OCI-LY7 (cell line): ENCODE results near the gene BEND5. TPM values are rescaled to one million over a fixed set of nuclear protein-coding genes. Genes with fewer than 3 reads are reported as not detected.

Source experiments
- BruUV-seq: library from RNA; stranded (reverse); fragments of 400-500 nt; replicated peaks from 2 replicates; lab custom pipeline; 2021; lab: Mats Ljungman, UMichigan
- CTCF ChIA-PET: fragments of 300-600 bp; sonication (Branson Sonifier 250); formaldehyde crosslinking; loops from one replicate; lab custom pipeline; 2022; ENCODE audit warnings: antibody characterized with exemption; ENCODE audit not compliant: unreplicated experiment; lab: Charles Lee
- POLR2A ChIA-PET: fragments of 300-600 bp; sonication (Branson Sonifier 250); formaldehyde crosslinking; loops from one replicate; lab custom pipeline; 2022; ENCODE audit warnings: antibody characterized with exemption; lab: Charles Lee
- DNase-seq: peaks from one replicate; pipeline ENCODE4 v3.0.0-alpha.2; 2015; ENCODE audit warnings: low spot score
- H2AFZ ChIP-seq: fragments of 200-600 bp; sonication (generic), shearing (Covaris generic); 2 replicates; pipeline ENCODE4 v1.6.1; 2014; ENCODE audit warnings: mild to moderate bottlenecking, antibody characterized with exemption, low read length, moderate library complexity
- H3K27ac ChIP-seq: fragments of 200-600 bp; sonication (generic); 2 replicates; pipeline ENCODE4 v1.5.1; 2014; ENCODE audit warnings: mixed run types, low read depth, mild to moderate bottlenecking, moderate library complexity, low read length, inconsistent platforms; ENCODE audit not compliant: poor library complexity, severe bottlenecking
- H3K36me3 ChIP-seq: fragments of 200-600 bp; sonication (generic); 2 replicates; pipeline ENCODE4 v1.6.1; 2014; ENCODE audit warnings: mild to moderate bottlenecking, antibody characterized with exemption, low read length, moderate library complexity, mixed read lengths; ENCODE audit not compliant: insufficient read depth
- H3K4me1 ChIP-seq: fragments of 200-600 bp; sonication (generic); 2 replicates; pipeline ENCODE4 v1.5.1; 2014; ENCODE audit warnings: mild to moderate bottlenecking, low read length; ENCODE audit not compliant: insufficient read depth, poor library complexity, severe bottlenecking
- H3K4me2 ChIP-seq: fragments of 200-600 bp; sonication (generic); 2 replicates; pipeline ENCODE4 v1.6.1; 2014; ENCODE audit warnings: mild to moderate bottlenecking, low read length
- H3K4me3 ChIP-seq: fragments of 200-600 bp; sonication (generic); 2 replicates; pipeline ENCODE4 v1.5.1; 2014; ENCODE audit warnings: mild to moderate bottlenecking, low read depth, low read length; ENCODE audit not compliant: poor library complexity, severe bottlenecking
- H3K79me2 ChIP-seq: fragments of 200-600 bp; sonication (generic); 2 replicates; pipeline ENCODE4 v1.6.1; 2016; ENCODE audit warnings: low read depth, mild to moderate bottlenecking, low read length, moderate library complexity, mixed read lengths; ENCODE audit not compliant: insufficient read depth
- H3K9me2 ChIP-seq: fragments of 200-600 bp; sonication (generic); 2 replicates; pipeline ENCODE4 v1.6.1; 2016; ENCODE audit warnings: mild to moderate bottlenecking, low read length, mixed read lengths; ENCODE audit not compliant: insufficient read depth
- H3K9me3 ChIP-seq: fragments of 200-600 bp; sonication (generic); 2 replicates; pipeline ENCODE4 v1.6.1; 2014; ENCODE audit warnings: mild to moderate bottlenecking, mixed run types, low read length, mixed read lengths
- H4K20me1 ChIP-seq: fragments of 200-600 bp; sonication (generic); 2 replicates; pipeline ENCODE4 v1.6.1; 2014; ENCODE audit warnings: mild to moderate bottlenecking, antibody characterized with exemption, low read length, moderate library complexity, mixed read lengths; ENCODE audit not compliant: insufficient read depth
- CTCF ChIP-seq: fragments of 200-600 bp; sonication (generic); conservative IDR thresholded peaks from 2 replicates; pipeline ENCODE4 v1.5.1; 2014; ENCODE audit warnings: mild to moderate bottlenecking, antibody characterized with exemption, low read length, moderate library complexity, mixed read lengths
- EZH2phosphoT487 ChIP-seq: fragments of 200-600 bp; sonication (generic); IDR thresholded peaks from 2 replicates; pipeline ENCODE4 v1.6.1; 2018; ENCODE audit warnings: low read depth, borderline replicate concordance, mild to moderate bottlenecking, mixed run types, antibody characterized with exemption, low read length, moderate library complexity, mixed read lengths
- intact Hi-C: fragments of 100-400 bp; cut with micrococcal nuclease; formaldehyde crosslinking; loops from one replicate; pipeline ENCODE4 v1.10.0; 2022; ENCODE audit not compliant: unreplicated experiment
- total RNA-seq, 2 experiments: library from RNA; depleted of rRNA in 1 of 2; stranded (reverse); fragments of >200 nt in 1 of 2; shearing (Covaris generic) in 1 of 2; gene quantifications; 2 replicates each; pipeline ENCODE4 v1.2.3, GENCODE V29; 2014 to 2022

The BEND5 gene
- total RNA-seq, 2 experiments from 2014 or later = not detected

- TF ChIP-seq CTCF (no peak), EZH2phosphoT487 (no peak)
- intact Hi-C loops = no loop called here
- Histone ChIP-seq H3K9me2 (no peaks in the 10 kb centered on the region), H3K27ac (no peak overlapping the region), H4K20me1 (no peaks in the 10 kb centered on the region), H3K4me3 (no peak overlapping the region), H2AFZ (no peak overlapping the region), H3K36me3 (no peaks in the 10 kb centered on the region), H3K9me3 (no peaks in the 10 kb centered on the region), H3K4me2 (no peak overlapping the region), H3K79me2 (no peaks in the 10 kb centered on the region), H3K4me1 (no peaks in the 10 kb centered on the region)
- POLR2A ChIA-PET = interaction anchor here (0.5 to 0.7 kb wide), 3 partner anchors 14 to 129 kb away, joined by 3 to 4 read pairs (median 3); no protein-coding TSS in a partner anchor
- BruUV-seq = no TSS peak
- CTCF ChIA-PET = no interaction called here
- no peak for DNase-seq
Observed at GRCh38 chr1:48718705-48719104, 58.0 kb downstream of the BEND5 start.

- Histone ChIP-seq H2AFZ (no peak overlapping the region), H3K79me2 (no peaks in the 10 kb centered on the region), H3K4me1 (no peaks in the 10 kb centered on the region), H3K9me3 (no peaks in the 10 kb centered on the region), H3K9me2 (no peaks in the 10 kb centered on the region), H3K27ac (no peak overlapping the region), H3K4me3 (no peak overlapping the region), H4K20me1 (no peaks in the 10 kb centered on the region), H3K36me3 (no peaks in the 10 kb centered on the region), H3K4me2 (no peak overlapping the region)
- CTCF ChIA-PET = no interaction called here
- no peak for DNase-seq
- BruUV-seq = no TSS peak
- TF ChIP-seq EZH2phosphoT487 (no peak), CTCF (no peak)
- POLR2A ChIA-PET = interaction anchor here (0.5 to 0.7 kb wide), 2 partner anchors 18 to 128 kb away, joined by 3 to 4 read pairs; no protein-coding TSS in a partner anchor
- intact Hi-C loops = no loop called here
Observed at GRCh38 chr1:48718116-48718630, 58.5 kb downstream of the BEND5 start.

- no TSS peak for BruUV-seq
- no peaks in the 10 kb centered on the region for H3K9me2 ChIP-seq
- ChIA-PET POLR2A (interaction anchor here (0.6 kb wide), 1 partner anchor 1386 kb away, joined by 3 read pairs; no protein-coding TSS in a partner anchor), CTCF (no interaction called here)
- H3K4me2 ChIP-seq = no peak overlapping the region
- no peak overlapping the region for H3K4me3 ChIP-seq
- H3K79me2 ChIP-seq = no peaks in the 10 kb centered on the region
- no peaks in the 10 kb centered on the region for H3K9me3 ChIP-seq
- no peaks in the 10 kb centered on the region for H3K4me1 ChIP-seq
- H3K27ac ChIP-seq = no peak overlapping the region
- no peak for TF ChIP-seq CTCF
- no peak for TF ChIP-seq EZH2phosphoT487
- intact Hi-C loops = no loop called here
- no peaks in the 10 kb centered on the region for H3K36me3 ChIP-seq
- no peaks in the 10 kb centered on the region for H4K20me1 ChIP-seq
- DNase-seq = no peak
- H2AFZ ChIP-seq = no peak overlapping the region
Observed at GRCh38 chr1:48717082-48717481, 59.6 kb downstream of the BEND5 start.
